ENCODE measurements around the gene RTL9.
A peak's percentile ranks its signal among the peaks of the same experiment; 100 is the strongest.

RTL9 gene

DNA sequence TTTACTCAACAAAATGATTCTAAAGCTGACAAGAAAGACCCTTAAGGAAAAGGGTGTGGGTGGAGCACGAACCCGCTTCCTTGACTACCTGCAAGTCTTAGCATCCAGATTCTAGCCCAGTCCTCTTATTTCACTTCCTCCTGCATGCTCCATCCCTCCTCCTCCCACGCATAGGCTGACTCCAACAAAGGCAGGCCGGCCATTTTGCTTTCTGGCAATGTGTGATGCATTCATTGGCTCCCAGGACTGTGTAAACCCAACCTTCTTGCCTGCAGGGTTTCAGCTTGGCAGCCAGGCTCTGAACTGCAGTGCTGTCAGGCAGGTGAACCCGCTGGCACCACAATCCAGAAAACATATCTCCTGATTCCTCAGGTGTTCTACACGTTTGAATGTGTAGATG, 39.3 kb downstream of the RTL9 start:
- no peaks in the 10 kb centered on the region for H3K36me3 ChIP-seq (ENCODE audit: control insufficient read depth, insufficient read depth, low read length)
- DNase-seq (ENCODE audit: extremely low read depth, insufficient read length) = no peak
- H3K27me3 ChIP-seq (replicated peaks; ENCODE audit: control insufficient read depth, insufficient read depth, low read length) = no peaks in the 10 kb centered on the region; the same call in 1 of the 2 replicates
- TF ChIP-seq, protein P1, sequence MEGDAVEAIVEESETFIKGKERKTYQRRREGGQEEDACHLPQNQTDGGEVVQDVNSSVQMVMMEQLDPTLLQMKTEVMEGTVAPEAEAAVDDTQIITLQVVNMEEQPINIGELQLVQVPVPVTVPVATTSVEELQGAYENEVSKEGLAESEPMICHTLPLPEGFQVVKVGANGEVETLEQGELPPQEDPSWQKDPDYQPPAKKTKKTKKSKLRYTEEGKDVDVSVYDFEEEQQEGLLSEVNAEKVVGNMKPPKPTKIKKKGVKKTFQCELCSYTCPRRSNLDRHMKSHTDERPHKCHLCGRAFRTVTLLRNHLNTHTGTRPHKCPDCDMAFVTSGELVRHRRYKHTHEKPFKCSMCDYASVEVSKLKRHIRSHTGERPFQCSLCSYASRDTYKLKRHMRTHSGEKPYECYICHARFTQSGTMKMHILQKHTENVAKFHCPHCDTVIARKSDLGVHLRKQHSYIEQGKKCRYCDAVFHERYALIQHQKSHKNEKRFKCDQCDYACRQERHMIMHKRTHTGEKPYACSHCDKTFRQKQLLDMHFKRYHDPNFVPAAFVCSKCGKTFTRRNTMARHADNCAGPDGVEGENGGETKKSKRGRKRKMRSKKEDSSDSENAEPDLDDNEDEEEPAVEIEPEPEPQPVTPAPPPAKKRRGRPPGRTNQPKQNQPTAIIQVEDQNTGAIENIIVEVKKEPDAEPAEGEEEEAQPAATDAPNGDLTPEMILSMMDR (IDR thresholded peaks at IDR 0.05; ENCODE audit: insufficient read depth, low read length, poor library complexity, severe bottlenecking) = no peak
- no peak overlapping the region for H3K4me3 ChIP-seq (replicated peaks; ENCODE audit: low read depth, low read length)

DNA sequence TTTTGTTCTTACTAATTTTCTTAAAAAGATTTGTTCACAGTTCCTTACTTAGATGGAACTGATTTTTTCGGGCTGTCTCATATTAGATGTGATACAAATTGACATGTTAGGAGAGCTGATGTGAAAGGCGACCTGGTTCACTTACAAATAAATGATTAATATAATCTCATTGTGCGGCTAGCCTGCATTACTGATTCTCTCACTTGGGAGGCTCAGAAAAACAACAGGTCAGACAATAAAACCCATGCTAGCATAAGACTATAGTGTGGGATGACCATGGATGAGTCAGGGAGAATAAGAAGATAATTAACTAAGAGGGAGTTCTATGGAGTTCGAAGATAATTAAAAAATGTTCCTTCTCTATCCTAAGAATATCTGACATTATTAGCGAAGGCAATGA, 40.8 kb downstream of the RTL9 start:
- TF ChIP-seq, protein P1 (IDR thresholded peaks at IDR 0.05; ENCODE audit: insufficient read depth, low read length, poor library complexity, severe bottlenecking) = no peak
- Histone ChIP-seq H3K4me3 (replicated peaks; ENCODE audit: low read depth, low read length) (no peak overlapping the region), H3K27me3 (replicated peaks; ENCODE audit: control insufficient read depth, insufficient read depth, low read length) (no peaks in the 10 kb centered on the region; the same call in 1 of the 2 replicates), H3K36me3 (ENCODE audit: control insufficient read depth, insufficient read depth, low read length) (no peaks in the 10 kb centered on the region)
- no peak for DNase-seq (ENCODE audit: extremely low read depth, insufficient read length)

DNA sequence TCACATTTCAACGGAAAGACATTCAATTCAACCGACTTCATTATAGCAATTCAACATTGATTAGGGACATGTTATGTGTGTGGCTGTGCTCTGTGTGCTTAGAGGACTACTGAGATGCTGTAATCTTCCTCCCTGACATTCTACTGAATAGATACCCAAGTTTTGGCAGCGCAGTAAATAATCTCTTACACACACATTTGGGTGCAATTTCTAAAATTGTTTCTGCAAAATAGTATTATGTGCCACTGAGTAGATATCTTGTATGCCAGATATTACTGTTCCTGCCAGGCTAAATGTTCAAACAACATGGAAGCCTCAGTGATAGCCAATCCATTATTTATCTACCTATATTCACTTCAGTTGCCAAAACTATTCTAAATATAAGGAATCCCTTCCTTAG, 41.3 kb downstream of the RTL9 start:
- Histone ChIP-seq H3K36me3 (ENCODE audit: control insufficient read depth, insufficient read depth, low read length) (no peaks in the 10 kb centered on the region), H3K4me3 (replicated peaks; ENCODE audit: low read depth, low read length) (no peak overlapping the region), H3K27me3 (replicated peaks; ENCODE audit: control insufficient read depth, insufficient read depth, low read length) (no peaks in the 10 kb centered on the region; the same call in 1 of the 2 replicates)
- no peak for DNase-seq (ENCODE audit: extremely low read depth, insufficient read length)
- TF ChIP-seq, protein P1 (IDR thresholded peaks at IDR 0.05; ENCODE audit: insufficient read depth, low read length, poor library complexity, severe bottlenecking) = no peak

DNA sequence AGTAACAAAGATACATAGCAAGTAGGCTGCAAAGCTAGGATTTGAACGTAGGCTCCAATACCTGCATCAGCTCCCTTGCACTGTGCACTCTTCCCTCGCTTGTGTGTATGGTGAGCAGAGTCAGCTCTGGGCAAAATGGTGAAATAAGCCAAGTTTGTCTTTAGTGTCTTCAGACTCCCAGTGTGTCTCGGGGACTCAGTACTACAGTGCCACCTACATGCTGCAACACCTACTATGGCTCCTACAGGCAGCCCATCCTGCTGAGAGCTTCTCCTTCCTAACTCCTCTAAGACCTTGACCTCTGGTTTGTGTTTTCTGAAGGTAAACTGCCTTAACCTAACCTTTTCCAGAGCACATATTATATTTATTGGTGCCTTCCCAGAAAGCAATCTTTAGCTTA, 42.5 kb downstream of the RTL9 start:
- TF ChIP-seq, protein P1 (IDR thresholded peaks at IDR 0.05; ENCODE audit: insufficient read depth, low read length, poor library complexity, severe bottlenecking) = peak; percentile 28
- DNase-seq (ENCODE audit: extremely low read depth, insufficient read length) = no peak

DNA sequence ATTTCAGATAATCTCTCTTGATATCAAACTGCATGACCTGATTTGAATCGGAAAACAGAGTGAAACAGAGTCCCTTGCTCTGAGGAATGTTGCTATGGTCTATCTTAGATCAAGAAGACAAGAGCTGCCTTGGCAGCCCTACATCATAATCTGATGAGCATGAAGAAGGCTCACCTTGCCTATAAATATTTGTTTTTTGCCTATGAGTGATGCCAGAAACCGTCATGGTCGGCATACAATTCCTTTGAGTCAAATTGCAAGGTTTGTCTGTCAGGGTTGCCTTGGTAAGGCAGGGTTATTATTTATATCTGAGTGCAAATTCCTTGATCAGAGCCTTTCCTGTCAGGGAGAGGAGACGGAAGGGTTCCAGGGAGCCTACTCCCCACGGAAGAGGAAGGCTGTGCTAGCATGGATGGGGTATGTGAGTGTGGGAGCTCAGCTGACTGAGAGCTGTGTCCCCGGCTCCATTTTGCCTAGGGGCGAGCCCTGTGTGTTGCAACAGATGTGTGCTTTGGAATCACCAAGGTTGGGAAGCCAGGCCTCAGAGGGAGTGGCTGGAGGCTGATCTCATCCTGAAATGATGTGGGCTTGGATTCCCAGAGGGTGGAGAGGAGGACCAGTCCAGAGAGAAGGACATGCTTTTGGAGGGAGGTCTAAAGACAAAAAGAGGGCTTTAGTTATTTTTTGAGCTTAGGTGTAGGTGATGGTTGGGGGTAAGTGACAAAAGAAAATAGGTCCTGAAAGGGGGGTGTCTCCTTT, 43.6 kb downstream of the RTL9 start:
- H3K36me3 ChIP-seq (ENCODE audit: control insufficient read depth, insufficient read depth, low read length) = no peaks in the 10 kb centered on the region
- TF ChIP-seq, protein P1 (IDR thresholded peaks at IDR 0.05; ENCODE audit: insufficient read depth, low read length, poor library complexity, severe bottlenecking) = no peak
- H3K27me3 ChIP-seq (replicated peaks; ENCODE audit: control insufficient read depth, insufficient read depth, low read length) = no peaks in the 10 kb centered on the region; the same call in 1 of the 2 replicates
- DNase-seq (ENCODE audit: extremely low read depth, insufficient read length) = no peak
- no peak overlapping the region for H3K4me3 ChIP-seq (replicated peaks; ENCODE audit: low read depth, low read length)

More for the DNA sequence above, 42.5 kb downstream of the RTL9 start:
- H3K4me3 ChIP-seq (replicated peaks; ENCODE audit: low read depth, low read length) = no peak overlapping the region
- no peaks in the 10 kb centered on the region; the same call in 1 of the 2 replicates for H3K27me3 ChIP-seq (replicated peaks; ENCODE audit: control insufficient read depth, insufficient read depth, low read length)
- H3K36me3 ChIP-seq (ENCODE audit: control insufficient read depth, insufficient read depth, low read length) = no peaks in the 10 kb centered on the region

Measured in GM06990 (cell line).